Activated naive CD4-positive, alpha-beta T cell treated with anti-CD3 and anti-CD28 coated beads, Interleukin-2, amount 50 U/mL, for 24 hours (primary cell): ENCODE results near the gene NEO1.
"Not testable (repeated sequence)": the region's sequence is repeated elsewhere in the genome, so short reads cannot be mapped to it uniquely, and the experiment has no call there.

Source experiments
- H3K27ac Mint-ChIP-seq: one replicate; pipeline ENCODE4 v1.8.0; 2021; ENCODE audit warnings: mild to moderate bottlenecking, mixed read lengths
- H3K27me3 Mint-ChIP-seq: one replicate; pipeline ENCODE4 v1.8.0; 2021; ENCODE audit warnings: mixed read lengths
- H3K36me3 Mint-ChIP-seq: one replicate; pipeline ENCODE4 v1.8.0; 2021; ENCODE audit warnings: mixed read lengths
- H3K4me1 Mint-ChIP-seq: one replicate; pipeline ENCODE4 v1.8.0; 2021; ENCODE audit warnings: mixed read lengths
- H3K4me3 Mint-ChIP-seq: one replicate; pipeline ENCODE4 v1.8.0; 2021; ENCODE audit warnings: mild to moderate bottlenecking, mixed read lengths
- H3K9me3 Mint-ChIP-seq: one replicate; pipeline ENCODE4 v1.8.0; 2021; ENCODE audit warnings: mixed read lengths

Gene NEO1

GRCh38 chr15:73168487-73168886, 116.2 kb downstream of the NEO1 start:
- Mint-ChIP-seq H3K4me1 (no peaks in the 10 kb centered on the region), H3K27ac (no peak overlapping the region), H3K9me3 (peaks cover 14% of the 10 kb centered on the region), H3K4me3 (no peak overlapping the region), H3K36me3 (peaks cover 20% of the 10 kb centered on the region), H3K27me3 (no peaks in the 10 kb centered on the region)

- Mint-ChIP-seq H3K4me1 (no peaks in the 10 kb centered on the region), H3K27me3 (no peaks in the 10 kb centered on the region), H3K36me3 (peaks cover 7% of the 10 kb centered on the region), H3K27ac (no peak overlapping the region), H3K4me3 (no peak overlapping the region), H3K9me3 (no peaks in the 10 kb centered on the region)
These were observed 119.4 kb downstream of the NEO1 start for GRCh38 chr15:73171711-73172110.

GRCh38 chr15:73172508-73172907, 120.2 kb downstream of the NEO1 start:
- H3K4me3 Mint-ChIP-seq, result no peak overlapping the region
- H3K27me3 Mint-ChIP-seq, result no peaks in the 10 kb centered on the region
- H3K4me1 Mint-ChIP-seq, result no peaks in the 10 kb centered on the region
- H3K36me3 Mint-ChIP-seq, result peaks cover 4% of the 10 kb centered on the region
- H3K27ac Mint-ChIP-seq, result no peak overlapping the region
- H3K9me3 Mint-ChIP-seq, result no peaks in the 10 kb centered on the region

- H3K27ac Mint-ChIP-seq, result no peak overlapping the region
- peaks cover 7% of the 10 kb centered on the region for H3K36me3 Mint-ChIP-seq
- H3K4me3 Mint-ChIP-seq, result no peak overlapping the region
- no peaks in the 10 kb centered on the region for H3K9me3 Mint-ChIP-seq
- no peaks in the 10 kb centered on the region for H3K4me1 Mint-ChIP-seq
- H3K27me3 Mint-ChIP-seq, result no peaks in the 10 kb centered on the region
These were observed 121.9 kb downstream of the NEO1 start for GRCh38 chr15:73174171-73174570.

GRCh38 chr15:73175382-73175781, 123.1 kb downstream of the NEO1 start:
- H3K4me3 Mint-ChIP-seq, result no peak overlapping the region
- H3K27ac Mint-ChIP-seq, result no peak overlapping the region
- no peaks in the 10 kb centered on the region for H3K27me3 Mint-ChIP-seq
- H3K36me3 Mint-ChIP-seq, result peaks cover 9% of the 10 kb centered on the region
- H3K4me1 Mint-ChIP-seq, result no peaks in the 10 kb centered on the region
- H3K9me3 Mint-ChIP-seq, result no peaks in the 10 kb centered on the region

GRCh38 chr15:73176598-73176997, 124.3 kb downstream of the NEO1 start:
- no peaks in the 10 kb centered on the region for H3K27me3 Mint-ChIP-seq
- H3K9me3 Mint-ChIP-seq, result peaks cover under 1% of the 10 kb centered on the region
- peaks cover 16% of the 10 kb centered on the region for H3K36me3 Mint-ChIP-seq
- H3K4me1 Mint-ChIP-seq, result no peaks in the 10 kb centered on the region
- no peak overlapping the region for H3K27ac Mint-ChIP-seq
- H3K4me3 Mint-ChIP-seq, result no peak overlapping the region

GRCh38 chr15:73183071-73183470, 130.8 kb downstream of the NEO1 start:
- no peak overlapping the region for H3K27ac Mint-ChIP-seq
- no peaks in the 10 kb centered on the region for H3K27me3 Mint-ChIP-seq
- no peaks in the 10 kb centered on the region for H3K4me1 Mint-ChIP-seq
- H3K9me3 Mint-ChIP-seq, result peaks cover 11% of the 10 kb centered on the region
- H3K36me3 Mint-ChIP-seq, result peaks cover 33% of the 10 kb centered on the region
- no peak overlapping the region for H3K4me3 Mint-ChIP-seq

GRCh38 chr15:73190189-73190601, 137.9 kb downstream of the NEO1 start:
- no peaks in the 10 kb centered on the region for H3K27me3 Mint-ChIP-seq
- peaks cover 3% of the 10 kb centered on the region for H3K4me1 Mint-ChIP-seq
- H3K9me3 Mint-ChIP-seq, result no peaks in the 10 kb centered on the region
- no peak overlapping the region for H3K4me3 Mint-ChIP-seq
- peaks cover 5% of the 10 kb centered on the region for H3K36me3 Mint-ChIP-seq
- H3K27ac Mint-ChIP-seq, result peak overlapping the region; percentile 25

- peaks cover 13% of the 10 kb centered on the region for H3K4me1 Mint-ChIP-seq
- no peak overlapping the region for H3K27ac Mint-ChIP-seq
- no peak overlapping the region for H3K4me3 Mint-ChIP-seq
- H3K27me3 Mint-ChIP-seq, result no peaks in the 10 kb centered on the region
- H3K9me3 Mint-ChIP-seq, result no peaks in the 10 kb centered on the region
- peaks cover 4% of the 10 kb centered on the region for H3K36me3 Mint-ChIP-seq
These were observed 142.9 kb downstream of the NEO1 start for GRCh38 chr15:73195166-73195565.

GRCh38 chr15:73196113-73196512, 143.8 kb downstream of the NEO1 start:
- Mint-ChIP-seq H3K4me3 (no peak overlapping the region), H3K27me3 (no peaks in the 10 kb centered on the region), H3K9me3 (no peaks in the 10 kb centered on the region), H3K4me1 (peaks cover 10% of the 10 kb centered on the region), H3K27ac (peak overlapping the region; percentile 51), H3K36me3 (peaks cover 4% of the 10 kb centered on the region)

- Mint-ChIP-seq H3K4me1 (peaks cover 10% of the 10 kb centered on the region), H3K9me3 (peaks cover 19% of the 10 kb centered on the region), H3K4me3 (no peak overlapping the region), H3K27me3 (no peaks in the 10 kb centered on the region), H3K36me3 (peaks cover 21% of the 10 kb centered on the region), H3K27ac (no peak overlapping the region)
These were observed 148.1 kb downstream of the NEO1 start for GRCh38 chr15:73200339-73200738.

- Mint-ChIP-seq H3K27me3 (no peaks in the 10 kb centered on the region), H3K36me3 (peaks cover 6% of the 10 kb centered on the region), H3K27ac (no peak overlapping the region), H3K4me3 (no peak overlapping the region), H3K4me1 (no peaks in the 10 kb centered on the region), H3K9me3 (no peaks in the 10 kb centered on the region)
These were observed 158.4 kb downstream of the NEO1 start for GRCh38 chr15:73210630-73211029.

- Mint-ChIP-seq H3K36me3 (peaks cover 1% of the 10 kb centered on the region), H3K27me3 (no peaks in the 10 kb centered on the region), H3K9me3 (no peaks in the 10 kb centered on the region), H3K4me1 (no peaks in the 10 kb centered on the region), H3K27ac (no peak overlapping the region), H3K4me3 (no peak overlapping the region)
These were observed 160.2 kb downstream of the NEO1 start for GRCh38 chr15:73212424-73212823.

GRCh38 chr15:73221450-73221849, 169.2 kb downstream of the NEO1 start:
- not testable (repeated sequence) for H3K4me3 Mint-ChIP-seq, H3K27me3 Mint-ChIP-seq, H3K27ac Mint-ChIP-seq, H3K9me3 Mint-ChIP-seq, H3K36me3 Mint-ChIP-seq, H3K4me1 Mint-ChIP-seq

- peaks cover 11% of the 10 kb centered on the region for H3K36me3 Mint-ChIP-seq
- peaks cover 5% of the 10 kb centered on the region for H3K9me3 Mint-ChIP-seq
- no peak overlapping the region for H3K4me3 Mint-ChIP-seq
- H3K4me1 Mint-ChIP-seq, result no peaks in the 10 kb centered on the region
- H3K27ac Mint-ChIP-seq, result no peak overlapping the region
- H3K27me3 Mint-ChIP-seq, result no peaks in the 10 kb centered on the region
These were observed 173.2 kb downstream of the NEO1 start for GRCh38 chr15:73225358-73226015.

GRCh38 chr15:73226093-73226814, 174.0 kb downstream of the NEO1 start:
- no peak overlapping the region for H3K27ac Mint-ChIP-seq
- H3K36me3 Mint-ChIP-seq, result peaks cover 9% of the 10 kb centered on the region
- H3K4me1 Mint-ChIP-seq, result no peaks in the 10 kb centered on the region
- H3K27me3 Mint-ChIP-seq, result no peaks in the 10 kb centered on the region
- H3K9me3 Mint-ChIP-seq, result peaks cover 5% of the 10 kb centered on the region
- no peak overlapping the region for H3K4me3 Mint-ChIP-seq
